Activated naive CD4-positive, alpha-beta T cell treated with anti-CD3 and anti-CD28 coated beads, Interleukin-2, amount 10 ng/mL, durations not matched to agents 7 days and 5 days (primary cell): ENCODE data around the gene DSP.

Experiments used
- CTCF ChIA-PET: fragments of 350-600 bp; sonication (Branson Sonifier 250); formaldehyde crosslinking; loops from one replicate; lab custom pipeline; 2021; ENCODE audit warnings: antibody characterized with exemption; lab: Charles Lee
- DNase-seq: peaks from one replicate; pipeline ENCODE4 v3.0.0-alpha.2; 2020
- H3K27ac Mint-ChIP-seq: one replicate; pipeline ENCODE4 v1.8.0; 2021; ENCODE audit warnings: mild to moderate bottlenecking, moderate library complexity, mixed read lengths
- H3K27me3 Mint-ChIP-seq: one replicate; pipeline ENCODE4 v1.8.0; 2021; ENCODE audit warnings: mild to moderate bottlenecking, mixed read lengths
- H3K36me3 Mint-ChIP-seq: one replicate; pipeline ENCODE4 v1.8.0; 2021; ENCODE audit warnings: mixed read lengths
- H3K4me1 Mint-ChIP-seq: one replicate; pipeline ENCODE4 v1.8.0; 2021; ENCODE audit warnings: mixed read lengths
- H3K4me3 Mint-ChIP-seq: one replicate; pipeline ENCODE4 v1.8.0; 2021; ENCODE audit warnings: mild to moderate bottlenecking, moderate library complexity, mixed read lengths
- H3K9me3 Mint-ChIP-seq: one replicate; pipeline ENCODE4 v1.8.0; 2021; ENCODE audit warnings: mixed read lengths

DSP gene

DNA sequence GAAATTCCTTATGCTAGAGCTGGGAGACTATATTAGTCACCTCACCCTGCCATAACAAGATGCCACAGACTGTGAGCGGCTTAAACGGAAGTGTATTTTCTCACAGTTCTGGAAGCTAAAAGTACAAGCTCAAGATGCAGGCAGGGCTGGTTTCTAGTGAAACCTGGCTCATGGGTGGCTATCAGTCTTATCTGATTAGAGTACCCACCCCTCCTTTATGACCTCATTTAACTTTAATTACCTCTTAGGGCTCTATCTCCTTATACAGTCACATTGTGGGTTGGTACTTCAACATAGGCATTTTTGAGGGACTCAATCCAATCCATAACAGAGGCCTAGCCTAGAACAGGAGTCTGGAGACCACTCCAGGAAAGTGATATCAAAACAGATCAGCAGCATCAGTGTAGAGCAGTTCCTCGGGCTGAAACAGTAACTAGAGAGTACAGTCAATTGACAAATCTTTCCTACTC is 46.2 kb downstream of the DSP start:
- no peak overlapping the region for H3K27ac Mint-ChIP-seq
- CTCF ChIA-PET, result no interaction called here
- no peak overlapping the region for H3K4me3 Mint-ChIP-seq
- H3K4me1 Mint-ChIP-seq, result peaks cover 31% of the 10 kb centered on the region
- DNase-seq, result no peak
- no peaks in the 10 kb centered on the region for H3K9me3 Mint-ChIP-seq
- peaks cover 10% of the 10 kb centered on the region for H3K36me3 Mint-ChIP-seq
- H3K27me3 Mint-ChIP-seq, result peaks cover 22% of the 10 kb centered on the region

DNA sequence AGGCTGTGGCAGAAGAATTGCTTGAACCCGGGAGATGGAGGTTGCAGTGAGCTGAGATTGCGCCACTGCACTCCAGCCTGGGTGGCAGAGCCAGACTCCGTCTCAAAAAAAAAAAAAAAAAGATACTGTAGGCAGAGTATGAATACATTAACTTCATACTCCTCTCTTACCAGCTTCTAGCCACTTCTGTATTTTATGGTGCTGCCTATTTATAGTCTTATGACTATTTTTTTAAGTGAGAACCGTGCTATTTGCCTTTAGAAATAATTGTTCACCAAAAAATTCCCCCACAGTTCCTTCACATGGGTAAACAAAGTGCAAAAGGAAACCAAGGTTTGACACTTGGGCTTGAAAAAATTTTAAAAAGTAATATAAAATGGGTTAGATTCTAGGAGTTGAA is 47.0 kb downstream of the DSP start:
- H3K36me3 Mint-ChIP-seq, result peaks cover 16% of the 10 kb centered on the region
- H3K27me3 Mint-ChIP-seq, result peaks cover 13% of the 10 kb centered on the region
- H3K4me3 Mint-ChIP-seq, result no peak overlapping the region
- H3K9me3 Mint-ChIP-seq, result no peaks in the 10 kb centered on the region
- no peak overlapping the region for H3K27ac Mint-ChIP-seq
- DNase-seq, result no peak
- CTCF ChIA-PET, result no interaction called here
- peaks cover 32% of the 10 kb centered on the region for H3K4me1 Mint-ChIP-seq

GRCh38 chr6:7589221-7589620 is 47.8 kb downstream of the DSP start:
- H3K27me3 Mint-ChIP-seq, result peaks cover 11% of the 10 kb centered on the region
- peaks cover 16% of the 10 kb centered on the region for H3K36me3 Mint-ChIP-seq
- peaks cover 32% of the 10 kb centered on the region for H3K4me1 Mint-ChIP-seq
- CTCF ChIA-PET, result no interaction called here
- H3K27ac Mint-ChIP-seq, result no peak overlapping the region
- no peak for DNase-seq
- H3K9me3 Mint-ChIP-seq, result no peaks in the 10 kb centered on the region
- H3K4me3 Mint-ChIP-seq, result peak overlapping the region; percentile 99

DNA sequence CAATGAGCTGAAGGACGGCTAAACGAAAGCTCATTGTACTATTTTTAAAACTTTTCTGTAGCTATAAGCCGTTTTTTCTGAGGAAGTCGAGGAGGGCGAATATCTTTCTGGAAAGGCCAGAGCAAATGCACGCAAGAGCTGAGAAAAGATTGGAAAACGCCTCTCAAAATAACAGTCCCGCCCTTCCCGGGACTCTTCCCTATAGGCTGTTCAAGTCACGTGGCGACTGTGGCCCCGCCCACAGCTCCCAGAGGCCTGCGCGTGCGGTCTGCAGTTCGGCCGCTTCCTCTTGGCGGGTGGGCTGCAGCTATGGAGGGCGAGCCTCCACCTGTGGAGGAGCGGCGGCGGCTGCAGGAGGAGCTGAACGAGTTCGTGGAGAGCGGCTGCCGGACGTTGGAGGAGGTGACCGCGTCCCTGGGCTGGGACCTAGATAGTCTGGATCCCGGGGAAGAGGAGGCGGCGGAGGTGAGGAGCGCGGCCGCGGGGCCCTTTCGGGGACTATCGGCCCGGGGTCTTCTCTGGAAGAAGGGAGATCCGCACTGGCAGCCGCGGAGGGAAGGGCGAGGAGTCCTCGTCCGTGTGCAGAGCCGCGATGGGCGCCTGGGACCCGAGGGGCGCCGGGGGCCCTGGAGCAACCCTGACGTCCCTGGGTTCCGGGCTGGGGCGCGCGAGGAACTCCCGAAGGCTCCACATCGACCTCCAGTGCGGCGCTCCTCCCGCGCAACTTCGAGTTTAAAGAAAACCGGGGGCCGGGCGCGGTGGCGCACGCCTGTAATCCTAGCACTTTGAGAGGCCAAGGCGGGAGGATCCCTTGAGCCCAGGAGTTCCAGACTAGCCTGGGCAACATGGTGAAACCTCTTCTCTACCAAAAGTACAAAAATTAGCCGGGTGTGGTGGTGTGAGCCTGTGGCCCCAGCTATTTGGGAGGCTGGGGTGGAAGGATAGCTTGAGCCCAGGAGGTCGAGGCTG is 48.8 kb downstream of the DSP start, which contains the start of gene SNRNP48:
TSS of gene SNRNP48 (plus strand) at position 250 of the 969 bp plus-strand sequence. CDS start at position 310, 60 bp downstream.
- H3K36me3 Mint-ChIP-seq, result peaks cover 22% of the 10 kb centered on the region
- peaks cover 32% of the 10 kb centered on the region for H3K4me1 Mint-ChIP-seq
- DNase-seq, result peak; percentile 94
- H3K9me3 Mint-ChIP-seq, result no peaks in the 10 kb centered on the region
- H3K27ac Mint-ChIP-seq, result peak within 1 kb of the TSS; percentile 91
- H3K4me3 Mint-ChIP-seq, result peak within 1 kb of the TSS; percentile 99
- peaks cover 4% of the 10 kb centered on the region for H3K27me3 Mint-ChIP-seq
- CTCF ChIA-PET, result interaction anchor here (0.6 to 1.4 kb wide), 2 partner anchors 201 to 310 kb away, joined by 3 read pairs; partner anchors contain the start of genes CAGE1 and RIOK1

- Mint-ChIP-seq H3K27me3 (no peaks in the 10 kb centered on the region), H3K9me3 (no peaks in the 10 kb centered on the region), H3K27ac (peak overlapping the region; percentile 56), H3K4me3 (peak overlapping the region; percentile 99), H3K36me3 (peaks cover 26% of the 10 kb centered on the region), H3K4me1 (peaks cover 32% of the 10 kb centered on the region)
- DNase-seq, result no peak
- CTCF ChIA-PET, result interaction anchor here (1.4 to 1.6 kb wide), 2 partner anchors 24 to 202 kb away, joined by 3 to 4 read pairs; partner anchors contain the start of genes CAGE1 and RIOK1
Measured at GRCh38 chr6:7590918-7591302, 49.4 kb downstream of the DSP start.

DNA sequence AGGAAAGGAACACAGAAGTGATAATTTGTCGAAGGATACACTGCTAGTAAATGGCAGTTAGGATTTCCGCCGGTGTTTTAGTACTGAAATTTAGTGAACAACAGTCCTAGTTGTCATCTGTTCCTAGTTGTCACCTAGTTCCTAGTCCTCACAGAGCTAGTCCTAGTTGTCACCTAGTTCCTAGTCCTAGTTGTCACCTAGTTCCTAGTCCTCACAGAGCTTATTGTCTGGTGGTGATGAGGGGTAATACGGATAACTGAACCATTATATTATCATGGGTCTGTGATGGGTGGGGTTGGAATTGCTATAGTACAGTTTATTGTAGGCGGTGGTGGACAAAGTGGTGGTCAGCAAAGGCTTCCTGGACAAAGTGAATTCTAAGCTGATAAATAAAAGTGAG is 50.3 kb downstream of the DSP start:
- Mint-ChIP-seq H3K36me3 (peaks cover 33% of the 10 kb centered on the region), H3K4me3 (peak overlapping the region; percentile 31), H3K9me3 (no peaks in the 10 kb centered on the region), H3K4me1 (peaks cover 32% of the 10 kb centered on the region), H3K27ac (no peak overlapping the region), H3K27me3 (no peaks in the 10 kb centered on the region)
- DNase-seq, result no peak
- CTCF ChIA-PET, result interaction anchor here (1.0 to 1.6 kb wide), 2 partner anchors 12 to 23 kb away, joined by 3 to 4 read pairs; no protein-coding TSS in a partner anchor

GRCh38 chr6:7593229-7593628 is 51.8 kb downstream of the DSP start:
- Mint-ChIP-seq H3K4me1 (peaks cover 32% of the 10 kb centered on the region), H3K9me3 (no peaks in the 10 kb centered on the region), H3K27me3 (no peaks in the 10 kb centered on the region), H3K4me3 (no peak overlapping the region), H3K36me3 (peaks cover 37% of the 10 kb centered on the region), H3K27ac (no peak overlapping the region)
- CTCF ChIA-PET, result no interaction called here
- no peak for DNase-seq

GRCh38 chr6:7594579-7595125 is 53.2 kb downstream of the DSP start:
- H3K4me1 Mint-ChIP-seq, result peaks cover 26% of the 10 kb centered on the region
- CTCF ChIA-PET, result no interaction called here
- peaks cover 44% of the 10 kb centered on the region for H3K36me3 Mint-ChIP-seq
- DNase-seq, result no peak
- no peaks in the 10 kb centered on the region for H3K9me3 Mint-ChIP-seq
- no peaks in the 10 kb centered on the region for H3K27me3 Mint-ChIP-seq
- H3K27ac Mint-ChIP-seq, result no peak overlapping the region
- no peak overlapping the region for H3K4me3 Mint-ChIP-seq

- H3K9me3 Mint-ChIP-seq, result no peaks in the 10 kb centered on the region
- no peak overlapping the region for H3K27ac Mint-ChIP-seq
- H3K27me3 Mint-ChIP-seq, result no peaks in the 10 kb centered on the region
- CTCF ChIA-PET, result interaction anchor here (0.8 to 1.5 kb wide), 3 partner anchors 10 to 328 kb away, joined by 3 to 4 read pairs (median 3); no protein-coding TSS in a partner anchor
- no peak overlapping the region for H3K4me3 Mint-ChIP-seq
- peaks cover 19% of the 10 kb centered on the region for H3K4me1 Mint-ChIP-seq
- peaks cover 53% of the 10 kb centered on the region for H3K36me3 Mint-ChIP-seq
- DNase-seq, result no peak
Measured at GRCh38 chr6:7604003-7604402, 62.5 kb downstream of the DSP start.

DNA sequence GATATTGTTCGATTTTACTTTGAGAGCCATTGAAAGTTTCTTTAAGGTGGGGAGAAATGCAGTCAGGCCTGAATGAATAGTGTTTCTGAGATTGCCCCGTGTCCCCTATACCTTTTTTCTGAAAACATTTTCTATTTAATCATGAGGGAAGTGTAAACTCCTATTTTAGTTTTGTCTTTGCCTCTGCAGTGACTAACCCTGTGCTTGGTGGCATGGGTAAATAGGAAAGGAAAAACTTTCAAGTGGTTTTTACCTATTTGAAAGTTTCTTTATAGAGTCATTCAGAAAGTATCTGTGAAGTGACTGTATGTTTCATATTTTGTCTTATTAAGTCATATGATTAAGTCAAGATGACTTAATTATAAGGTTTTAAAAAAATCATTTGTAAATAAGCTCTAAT is 63.0 kb downstream of the DSP start:
- peaks cover 19% of the 10 kb centered on the region for H3K4me1 Mint-ChIP-seq
- no peaks in the 10 kb centered on the region for H3K9me3 Mint-ChIP-seq
- H3K27ac Mint-ChIP-seq, result no peak overlapping the region
- DNase-seq, result no peak
- H3K27me3 Mint-ChIP-seq, result no peaks in the 10 kb centered on the region
- no peak overlapping the region for H3K4me3 Mint-ChIP-seq
- CTCF ChIA-PET, result interaction anchor here (0.8 to 1.5 kb wide), 4 partner anchors 10 to 329 kb away, joined by 3 to 5 read pairs (median 4); no protein-coding TSS in a partner anchor
- H3K36me3 Mint-ChIP-seq, result peaks cover 51% of the 10 kb centered on the region

- Mint-ChIP-seq H3K36me3 (peaks cover 6% of the 10 kb centered on the region), H3K4me3 (no peak overlapping the region), H3K4me1 (peaks cover 15% of the 10 kb centered on the region), H3K27me3 (peaks cover 9% of the 10 kb centered on the region), H3K27ac (no peak overlapping the region), H3K9me3 (no peaks in the 10 kb centered on the region)
- DNase-seq, result peak; percentile 57
- CTCF ChIA-PET, result interaction anchor here (0.6 to 3.0 kb wide), 12 partner anchors 10 to 372 kb away, joined by 3 to 25 read pairs (median 4); no protein-coding TSS in a partner anchor
Measured at GRCh38 chr6:7615611-7616383, 74.3 kb downstream of the DSP start.

GRCh38 chr6:7617801-7618764 is 76.6 kb downstream of the DSP start:
- Mint-ChIP-seq H3K4me1 (peaks cover 15% of the 10 kb centered on the region), H3K27ac (no peak overlapping the region), H3K36me3 (peaks cover under 1% of the 10 kb centered on the region), H3K4me3 (no peak overlapping the region), H3K27me3 (peaks cover 9% of the 10 kb centered on the region), H3K9me3 (no peaks in the 10 kb centered on the region)
- CTCF ChIA-PET, result interaction anchor here (1.1 to 2.0 kb wide), 2 partner anchors 340 to 342 kb away, joined by 6 to 15 read pairs; no protein-coding TSS in a partner anchor
- no peak for DNase-seq

- CTCF ChIA-PET, result no interaction called here
- peaks cover 15% of the 10 kb centered on the region for H3K27me3 Mint-ChIP-seq
- H3K4me1 Mint-ChIP-seq, result peaks cover 8% of the 10 kb centered on the region
- no peaks in the 10 kb centered on the region for H3K9me3 Mint-ChIP-seq
- H3K4me3 Mint-ChIP-seq, result no peak overlapping the region
- no peak overlapping the region for H3K27ac Mint-ChIP-seq
- no peaks in the 10 kb centered on the region for H3K36me3 Mint-ChIP-seq
- no peak for DNase-seq
Measured at GRCh38 chr6:7621761-7622160, 80.3 kb downstream of the DSP start.
